Thyroid gland (tissue), 4 donors: Measurements from ENCODE around the gene PPP2R2B. TPM values are rescaled to one million over a fixed set of nuclear protein-coding genes. Genes with fewer than 3 reads are reported as not detected.

Source experiments
- DNase-seq, 2 donors: peaks; one replicate each; pipeline ENCODE4 v3.0.0-alpha.2; 2019
- H3K27ac ChIP-seq, 3 donors: fragments of 200-600 bp; sonication (generic); 1 replicate in 2 of 3; 2 replicates in 1 of 3; pipeline ENCODE4 v1.5.1; 2016 to 2019; ENCODE audit warnings: mild to moderate bottlenecking in 1 of 3, moderate library complexity in 1 of 3
- H3K27me3 ChIP-seq: fragments of 200-600 bp; sonication (generic); one replicate; pipeline ENCODE4 v1.5.1; 2019
- H3K36me3 ChIP-seq, 2 donors: fragments of 200-600 bp; sonication (generic); one replicate each; pipeline ENCODE4 v1.5.1; 2016 to 2019
- H3K4me1 ChIP-seq, 2 donors: fragments of 200-600 bp; sonication (generic); one replicate each; pipeline ENCODE4 v1.5.1; 2017 to 2019
- H3K4me3 ChIP-seq, 3 donors: fragments of 200-600 bp; sonication (generic); replicated peaks in 1 of 3; 1 replicate in 2 of 3; 2 replicates in 1 of 3; pipeline ENCODE4 v1.5.1; 2016; ENCODE audit warnings: mild to moderate bottlenecking in 1 of 3
- H3K9me3 ChIP-seq: fragments of 200-600 bp; sonication (generic); one replicate; pipeline ENCODE4 v1.5.1; 2017
- CTCF ChIP-seq, 6 experiments: fragments of 200-600 bp in 3 of 6; fragments of 450-650 bp in 3 of 6; sonication (generic) in 3 of 6; IDR thresholded peaks; one replicate each; pipeline ENCODE4 v1.5.1; 2016 to 2019; ENCODE audit warnings: antibody characterized with exemption in 6 of 6, mild to moderate bottlenecking in 2 of 6, inconsistent platforms in 1 of 6, moderate library complexity in 1 of 6
- POLR2A ChIP-seq, 2 donors: fragments of 450-650 bp; IDR thresholded peaks; one replicate each; pipeline ENCODE4 v1.6.1; 2017; ENCODE audit warnings: antibody characterized with exemption in 2 of 2, mild to moderate bottlenecking in 2 of 2, moderate library complexity in 1 of 2
- WGBS, 2 donors: methylation state at CpG; one replicate each; pipeline ENCODE4 v1.1.5; 2017; 5-methylcytosine and 5-hydroxymethylcytosine counted together
- intact Hi-C: fragments of 100-400 bp; cut with DNase I; formaldehyde crosslinking; loops from one replicate; pipeline ENCODE4 v1.15.1; 2023
- total RNA-seq, 4 donors: library from RNA; depleted of rRNA; stranded (reverse); fragments of >200 nt; gene quantifications; one replicate each; pipeline ENCODE4 v1.2.3, GENCODE V29; 2016

The PPP2R2B gene
- total RNA-seq, 4 donors from 2014 or later: 1.1 to 5.0 (median 2.9) TPM

GRCh38 chr5:146877783-146878475 is 628 bp downstream of the PPP2R2B start:
- no peaks in the 10 kb centered on the region for H3K27me3 ChIP-seq
- intact Hi-C loops: no loop called here
- 1% methylated on average over 35 to 39 of the region's 59 CpGs for WGBS, 2 donors
- H3K4me1 ChIP-seq: peaks cover 4 to 11% of the 10 kb centered on the region in 2 donors
- TF ChIP-seq CTCF (IDR thresholded peaks at IDR 0.05) (no peak), POLR2A (IDR thresholded peaks at IDR 0.05) (no peak)
- H3K9me3 ChIP-seq: no peaks in the 10 kb centered on the region
- no peaks in the 10 kb centered on the region for H3K36me3 ChIP-seq
- H3K4me3 ChIP-seq: peak overlapping the region; percentile 34 to 51 (median 40)
- DNase-seq: peak; percentile 10 to 34
- H3K27ac ChIP-seq: no peak overlapping the region

GRCh38 chr5:146877178-146877681 is 1.3 kb downstream of the PPP2R2B start:
- no peak for TF ChIP-seq CTCF (IDR thresholded peaks at IDR 0.05)
- TF ChIP-seq POLR2A (IDR thresholded peaks at IDR 0.05): no peak
- intact Hi-C loops: no loop called here
- peak; percentile 10 to 27 for DNase-seq
- WGBS, 2 donors: 7 to 25% methylated on average over 14 of the region's 14 CpGs
- Histone ChIP-seq H3K27ac (no peak overlapping the region), H3K9me3 (no peaks in the 10 kb centered on the region), H3K4me1 (peaks cover 4 to 11% of the 10 kb centered on the region in 2 donors), H3K27me3 (no peaks in the 10 kb centered on the region), H3K36me3 (no peaks in the 10 kb centered on the region), H3K4me3 (peak overlapping the region; percentile 34 to 51 (median 40))

GRCh38 chr5:146873186-146873917 is 5.2 kb downstream of the PPP2R2B start:
- H3K4me3 ChIP-seq: no peak overlapping the region
- intact Hi-C loops: no loop called here
- no peak for DNase-seq
- no peaks in the 10 kb centered on the region for H3K36me3 ChIP-seq
- H3K27ac ChIP-seq: no peak overlapping the region
- H3K27me3 ChIP-seq: no peaks in the 10 kb centered on the region
- H3K9me3 ChIP-seq: no peaks in the 10 kb centered on the region
- 93 to 97% methylated on average over 7 of the region's 7 CpGs for WGBS, 2 donors
- peaks cover 4% of the 10 kb centered on the region in 2 donors for H3K4me1 ChIP-seq
- no peak for TF ChIP-seq POLR2A (IDR thresholded peaks at IDR 0.05)
- TF ChIP-seq CTCF (IDR thresholded peaks at IDR 0.05): no peak

GRCh38 chr5:146872188-146872587 is 6.4 kb downstream of the PPP2R2B start:
- intact Hi-C loops: no loop called here
- no peak overlapping the region for H3K4me3 ChIP-seq
- TF ChIP-seq POLR2A (IDR thresholded peaks at IDR 0.05) (no peak), CTCF (IDR thresholded peaks at IDR 0.05) (no peak)
- DNase-seq: no peak
- H3K27me3 ChIP-seq: no peaks in the 10 kb centered on the region
- 72 to 83% methylated on average over 1 of the region's 1 CpG for WGBS, 2 donors
- H3K4me1 ChIP-seq: no peaks in the 10 kb centered on the region
- H3K36me3 ChIP-seq: no peaks in the 10 kb centered on the region
- no peaks in the 10 kb centered on the region for H3K9me3 ChIP-seq
- H3K27ac ChIP-seq: no peak overlapping the region
